Thoracic aorta (tissue), 2 donors: ENCODE measurements around the gene OR51E2. TPM values are rescaled to one million over a fixed set of nuclear protein-coding genes. Genes with fewer than 3 reads are reported as not detected.

Experiments
- ATAC-seq: fragments of 150-250 bp; one replicate; pipeline ENCODE4 v1.8.0; 2017; ENCODE audit warnings: low read depth; ENCODE audit not compliant: insufficient number of reproducible peaks, low FRiP score
- DNase-seq: peaks from one replicate; pipeline ENCODE4 v3.0.0-alpha.2; 2020; ENCODE audit warnings: low spot score
- H3K27ac ChIP-seq, 2 donors: fragments of 200-600 bp; sonication (generic); 1 replicate in 1 of 2; 2 replicates in 1 of 2; pipeline ENCODE4 v1.5.1; 2016; ENCODE audit warnings: mild to moderate bottlenecking in 2 of 2, moderate library complexity in 2 of 2
- H3K27me3 ChIP-seq: fragments of 200-600 bp; sonication (generic); replicated peaks from 2 replicates; pipeline ENCODE4 v1.6.0; 2016; ENCODE audit warnings: mild to moderate bottlenecking; ENCODE audit not compliant: insufficient read depth
- H3K36me3 ChIP-seq: fragments of 200-600 bp; sonication (generic); one replicate; pipeline ENCODE4 v1.5.1; 2016
- H3K4me1 ChIP-seq, 2 donors: fragments of 200-600 bp; sonication (generic); 1 replicate in 1 of 2; 2 replicates in 1 of 2; pipeline versions ENCODE4 v1.5.1 to v1.6.0; 2016; ENCODE audit warnings: low read depth in 2 of 2, mild to moderate bottlenecking in 1 of 2; ENCODE audit not compliant: control insufficient read depth in 1 of 2
- H3K4me3 ChIP-seq: fragments of 200-600 bp; sonication (generic); 2 replicates; pipeline ENCODE4 v1.5.1; 2016; ENCODE audit warnings: mild to moderate bottlenecking
- H3K9me3 ChIP-seq: fragments of 200-600 bp; sonication (generic); 2 replicates; pipeline ENCODE4 v1.5.1; 2016
- total RNA-seq, 2 donors: library from RNA; depleted of rRNA; stranded (reverse); fragments of >200 nt; gene quantifications; one replicate each; pipeline versions ENCODE4 v1.1.0 to v1.2.3, GENCODE V29; 2016
- TF ChIP-seq, protein P1 (sequence below): fragments of 200-600 bp; sonication (generic); IDR thresholded peaks from one replicate; pipeline ENCODE4 v1.5.1; 2019; ENCODE audit warnings: antibody characterized with exemption

Gene OR51E2
- total RNA-seq, 2 donors from 2014 or later: not detected

- no peaks in the 10 kb centered on the region for H3K36me3 ChIP-seq
- H3K4me1 ChIP-seq: no peaks in the 10 kb centered on the region
- H3K4me3 ChIP-seq: no peak overlapping the region
- TF ChIP-seq, protein P1, sequence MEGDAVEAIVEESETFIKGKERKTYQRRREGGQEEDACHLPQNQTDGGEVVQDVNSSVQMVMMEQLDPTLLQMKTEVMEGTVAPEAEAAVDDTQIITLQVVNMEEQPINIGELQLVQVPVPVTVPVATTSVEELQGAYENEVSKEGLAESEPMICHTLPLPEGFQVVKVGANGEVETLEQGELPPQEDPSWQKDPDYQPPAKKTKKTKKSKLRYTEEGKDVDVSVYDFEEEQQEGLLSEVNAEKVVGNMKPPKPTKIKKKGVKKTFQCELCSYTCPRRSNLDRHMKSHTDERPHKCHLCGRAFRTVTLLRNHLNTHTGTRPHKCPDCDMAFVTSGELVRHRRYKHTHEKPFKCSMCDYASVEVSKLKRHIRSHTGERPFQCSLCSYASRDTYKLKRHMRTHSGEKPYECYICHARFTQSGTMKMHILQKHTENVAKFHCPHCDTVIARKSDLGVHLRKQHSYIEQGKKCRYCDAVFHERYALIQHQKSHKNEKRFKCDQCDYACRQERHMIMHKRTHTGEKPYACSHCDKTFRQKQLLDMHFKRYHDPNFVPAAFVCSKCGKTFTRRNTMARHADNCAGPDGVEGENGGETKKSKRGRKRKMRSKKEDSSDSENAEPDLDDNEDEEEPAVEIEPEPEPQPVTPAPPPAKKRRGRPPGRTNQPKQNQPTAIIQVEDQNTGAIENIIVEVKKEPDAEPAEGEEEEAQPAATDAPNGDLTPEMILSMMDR: no peak
- no peaks in the 10 kb centered on the region for H3K27me3 ChIP-seq
- DNase-seq (no peak), ATAC-seq (no peak)
- H3K9me3 ChIP-seq: no peaks in the 10 kb centered on the region
- H3K27ac ChIP-seq: no peak overlapping the region
Measured at GRCh38 chr11:4695442-4695841, 2.2 kb downstream of the OR51E2 start.

DNA sequence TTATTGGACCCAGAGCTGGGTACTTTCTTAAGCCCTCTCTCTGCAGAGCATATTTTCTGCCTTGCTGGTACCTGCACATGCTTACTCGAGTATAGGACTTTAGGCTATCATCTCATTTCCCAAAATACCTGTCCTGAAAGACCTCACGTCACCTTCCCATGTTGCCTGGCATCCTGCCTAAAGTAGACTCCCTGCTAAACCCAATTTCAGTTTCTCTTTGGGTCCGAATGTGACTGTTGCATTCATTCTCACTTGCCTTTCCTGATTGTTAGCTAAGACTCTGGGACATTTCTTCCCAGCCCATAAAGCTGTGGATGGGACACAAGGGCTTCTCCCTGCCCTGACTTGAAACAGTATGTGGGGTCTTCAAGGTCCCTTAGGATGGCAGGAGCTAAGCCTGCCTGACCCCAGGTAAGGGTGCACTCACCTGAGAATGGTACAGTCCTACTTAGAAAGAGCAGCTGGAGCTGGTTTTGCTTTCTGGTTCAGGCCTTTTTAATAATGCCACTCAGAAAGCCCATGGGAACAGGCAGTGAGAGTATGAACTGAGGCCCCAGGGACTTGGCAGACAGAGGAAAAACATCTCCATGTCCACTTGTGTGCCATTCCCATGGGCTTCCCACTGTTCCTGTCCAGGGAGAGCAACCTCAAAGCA is 12.9 kb downstream of the OR51E2 start:
- DNase-seq (no peak), ATAC-seq (no peak)
- H3K4me3 ChIP-seq: no peak overlapping the region
- H3K27ac ChIP-seq: no peak overlapping the region
- no peaks in the 10 kb centered on the region for H3K27me3 ChIP-seq
- H3K36me3 ChIP-seq: no peaks in the 10 kb centered on the region
- TF ChIP-seq, protein P1: no peak
- H3K9me3 ChIP-seq: no peaks in the 10 kb centered on the region
- H3K4me1 ChIP-seq: no peaks in the 10 kb centered on the region

DNA sequence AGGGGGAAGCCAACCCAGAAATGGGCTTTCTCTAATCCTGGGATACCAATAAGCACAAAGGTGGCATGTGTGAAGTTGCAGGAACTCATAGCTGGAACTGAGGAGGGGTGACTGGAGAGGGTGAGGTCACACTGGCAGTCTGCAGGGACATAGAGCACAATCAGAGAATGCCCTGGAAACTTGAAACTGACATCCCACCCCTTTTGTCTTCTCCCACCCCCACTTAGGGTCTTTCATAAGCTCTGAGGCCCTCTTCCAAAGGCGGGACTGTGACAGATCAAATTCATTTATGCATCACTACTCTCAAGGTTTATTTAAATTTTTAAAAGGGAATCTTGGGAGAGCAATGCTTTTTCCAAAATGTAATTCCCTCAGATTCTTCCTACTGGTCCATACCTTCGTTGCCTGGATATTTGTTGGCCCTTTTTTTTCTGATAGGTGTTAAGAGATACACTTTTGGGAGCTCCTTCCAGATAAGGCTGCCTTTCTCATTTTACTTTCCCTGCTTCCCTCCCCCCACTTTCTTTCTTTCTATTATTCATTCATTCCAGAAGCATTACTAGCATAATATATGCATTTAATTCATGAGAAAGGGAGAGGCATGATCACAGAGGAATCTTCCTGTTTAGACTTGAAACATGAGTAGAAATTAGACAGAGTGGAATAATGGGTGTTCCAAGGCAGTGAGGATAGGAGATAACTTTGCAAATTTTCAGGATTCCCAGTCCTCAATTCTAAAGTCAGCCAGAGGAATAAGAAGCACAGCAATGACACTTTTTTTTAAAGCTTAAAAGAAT is 14.8 kb downstream of the OR51E2 start:
- H3K27ac ChIP-seq: no peak overlapping the region
- no peaks in the 10 kb centered on the region for H3K36me3 ChIP-seq
- no peaks in the 10 kb centered on the region for H3K9me3 ChIP-seq
- TF ChIP-seq, protein P1: no peak
- ATAC-seq (no peak), DNase-seq (no peak)
- H3K4me3 ChIP-seq: no peak overlapping the region
- H3K27me3 ChIP-seq: no peaks in the 10 kb centered on the region
- no peaks in the 10 kb centered on the region for H3K4me1 ChIP-seq

- Histone ChIP-seq H3K36me3 (no peaks in the 10 kb centered on the region), H3K4me1 (no peaks in the 10 kb centered on the region), H3K27ac (no peak overlapping the region), H3K4me3 (no peak overlapping the region), H3K27me3 (no peaks in the 10 kb centered on the region), H3K9me3 (no peaks in the 10 kb centered on the region)
- TF ChIP-seq, protein P1: no peak
- ATAC-seq: no peak
- no peak for DNase-seq
Measured at GRCh38 chr11:4680341-4680740, 17.3 kb downstream of the OR51E2 start.

GRCh38 chr11:4677948-4678347 is 19.7 kb downstream of the OR51E2 start:
- Histone ChIP-seq H3K9me3 (no peaks in the 10 kb centered on the region), H3K27me3 (no peaks in the 10 kb centered on the region), H3K36me3 (no peaks in the 10 kb centered on the region), H3K27ac (no peak overlapping the region), H3K4me1 (peaks cover 0 to 3% of the 10 kb centered on the region in 2 donors), H3K4me3 (no peak overlapping the region)
- DNase-seq (no peak), ATAC-seq (no peak)
- TF ChIP-seq, protein P1: no peak
